ENCODE results near the gene FBXW11.
"Not testable (repeated sequence)": the region's sequence is repeated elsewhere in the genome, so short reads cannot be mapped to it uniquely, and the experiment has no call there.

The FBXW11 gene

DNA sequence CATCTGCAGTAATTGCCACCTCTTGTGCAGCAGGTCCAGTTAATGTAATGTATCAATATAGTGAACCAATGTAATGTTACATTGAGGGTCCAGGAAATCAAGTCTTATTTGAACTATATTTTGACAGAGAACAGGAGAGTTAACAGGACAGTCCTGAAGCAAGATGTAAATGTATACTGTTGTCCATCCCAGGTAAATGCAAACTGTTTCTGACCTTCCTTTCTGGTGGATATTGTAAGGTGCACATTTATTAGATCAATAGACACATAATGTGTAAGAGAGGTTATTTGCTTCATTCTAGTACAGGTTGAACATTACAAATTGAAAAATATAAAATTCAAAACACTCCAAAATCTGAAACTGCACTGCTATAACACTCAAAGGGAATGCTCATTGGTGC lies 23.4 kb upstream of the FBXW11 start:
- no peak for DNase-seq (ENCODE audit: low read depth, low spot score)
- H3K4me3 ChIP-seq (ENCODE audit: low read length) = no peak overlapping the region

DNA sequence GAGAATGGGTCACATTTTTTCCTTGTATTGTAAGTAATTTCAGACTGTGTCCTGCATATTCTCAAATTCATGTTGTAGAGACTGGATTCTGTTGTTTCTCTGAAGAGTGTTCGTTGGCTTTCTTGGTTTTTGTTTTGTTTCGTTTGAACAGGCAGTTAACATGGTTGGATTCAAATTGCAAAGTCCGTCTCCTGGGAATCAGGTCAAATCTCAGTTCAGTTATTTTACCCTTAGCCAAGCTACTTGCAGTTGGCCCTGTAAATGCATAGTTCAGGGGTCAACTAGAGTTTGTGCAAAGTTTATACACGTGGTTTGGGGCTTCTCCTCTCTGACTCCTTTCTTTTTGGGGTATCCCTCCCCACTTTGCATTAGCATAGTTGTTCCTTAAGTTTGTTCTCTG lies 21.7 kb upstream of the FBXW11 start:
- H3K4me3 ChIP-seq (ENCODE audit: low read length) = no peak overlapping the region
- no peak for DNase-seq (ENCODE audit: low read depth, low spot score)

DNA sequence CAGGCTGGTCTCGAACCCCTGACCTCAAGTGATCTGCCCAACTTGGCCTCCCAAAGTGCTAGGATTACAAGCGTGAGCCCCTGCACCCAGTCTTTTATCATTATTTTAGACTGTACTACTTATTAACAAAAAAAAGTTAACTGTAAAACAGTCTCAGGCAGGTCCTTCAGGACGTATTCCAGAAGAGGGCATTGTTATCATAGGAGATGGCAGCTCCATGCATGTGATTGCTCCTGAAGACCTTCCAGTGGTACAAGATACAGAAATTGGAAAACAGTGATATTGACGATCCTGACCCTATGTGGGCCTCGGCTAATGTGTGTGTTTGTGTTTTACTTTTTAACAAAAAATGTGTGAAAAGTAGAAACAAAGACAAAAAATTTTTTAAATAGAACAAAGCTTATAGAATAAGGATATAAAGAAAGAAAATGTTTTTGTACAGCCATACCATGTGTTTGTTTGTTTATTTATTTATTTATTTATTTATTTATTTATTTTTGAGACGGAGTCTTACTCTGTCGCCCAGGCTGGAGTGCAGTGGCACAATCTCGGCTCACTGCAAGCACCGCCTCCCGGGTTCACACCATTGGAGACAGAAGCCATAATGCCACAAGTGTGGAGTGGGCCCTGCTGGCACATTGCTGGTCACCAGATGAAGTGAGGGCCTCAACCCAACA lies 13.8 kb upstream of the FBXW11 start:
- DNase-seq (ENCODE audit: low read depth, low spot score); H3K4me3 ChIP-seq (ENCODE audit: low read length): not testable (repeated sequence)

DNA sequence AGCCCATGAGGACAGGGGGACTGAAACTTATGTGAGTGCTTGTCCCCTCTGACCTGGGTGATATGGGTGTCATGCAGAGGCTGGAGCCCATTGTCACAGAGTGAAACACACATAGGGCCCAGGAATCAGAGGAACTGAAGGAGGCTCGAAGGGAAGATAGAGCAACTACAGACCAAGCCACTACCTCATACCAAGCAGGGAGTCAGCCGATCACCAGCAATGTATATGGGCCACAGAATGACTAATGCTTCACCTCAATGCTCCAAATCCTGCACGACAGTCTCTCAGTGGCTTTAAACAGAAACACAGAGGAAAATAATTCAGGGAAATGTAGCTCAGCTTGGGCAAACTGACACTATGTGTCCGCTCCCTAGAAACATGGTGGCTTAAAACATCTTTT lies 8.9 kb upstream of the FBXW11 start:
- no peak overlapping the region for H3K4me3 ChIP-seq (ENCODE audit: low read length)
- DNase-seq (ENCODE audit: low read depth, low spot score) = no peak

DNA sequence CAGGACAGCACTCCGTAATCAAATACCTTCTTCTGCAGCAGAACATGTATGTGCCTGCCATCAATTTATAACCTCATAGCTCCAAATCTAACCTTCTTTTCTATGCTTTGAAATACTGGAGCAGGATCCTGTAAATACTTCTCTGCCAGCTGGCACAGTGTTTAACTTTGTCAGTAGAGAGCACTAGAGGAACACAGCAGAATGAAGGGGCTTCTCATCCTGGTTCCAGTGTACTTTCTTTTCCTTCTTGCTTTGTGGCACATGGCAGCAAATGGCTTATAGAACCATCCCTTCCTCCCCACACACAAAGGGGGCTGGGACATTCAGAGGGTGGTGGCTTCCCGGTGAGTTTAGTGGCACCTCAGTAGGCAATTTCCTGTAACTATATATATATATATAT lies 3.8 kb upstream of the FBXW11 start:
- peak; percentile 53 for DNase-seq (ENCODE audit: low read depth, low spot score)

DNA sequence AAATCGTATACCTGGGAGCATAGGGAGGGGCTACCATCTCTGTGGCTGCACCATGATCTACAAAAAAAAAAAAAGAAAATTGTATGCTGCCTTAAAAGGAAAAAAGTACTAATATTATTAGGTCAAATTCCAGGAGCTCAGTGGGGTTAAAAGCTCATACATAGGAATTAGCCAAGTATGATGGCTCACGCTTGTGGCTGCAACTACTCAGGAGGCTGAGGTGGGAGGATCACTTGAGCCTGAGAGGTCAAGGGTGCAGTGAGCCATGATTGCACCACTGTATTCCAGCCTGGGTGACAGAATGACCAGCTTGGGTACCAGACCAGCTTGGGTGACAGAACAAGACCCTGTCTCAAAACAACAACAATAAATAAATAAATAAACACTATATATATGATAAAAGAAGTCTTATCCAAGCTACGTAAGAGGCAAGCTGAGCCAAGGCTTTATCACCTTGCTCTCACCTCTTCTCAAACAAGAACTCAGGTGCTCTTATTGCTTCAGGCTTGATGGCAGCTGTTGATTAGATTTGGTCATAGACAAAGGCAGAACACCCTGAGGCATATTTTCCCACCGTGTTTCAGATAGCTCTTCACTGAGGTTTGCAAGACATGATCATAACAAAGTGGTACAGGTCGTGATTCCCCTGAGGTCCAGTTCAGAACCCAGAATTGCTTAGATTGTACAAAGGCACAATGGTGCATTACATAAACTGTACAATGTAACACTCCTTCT lies 3.3 kb upstream of the FBXW11 start:
- DNase-seq (ENCODE audit: low read depth, low spot score) = no peak
- H3K4me3 ChIP-seq (ENCODE audit: low read length) = no peak overlapping the region

More for the DNA sequence above, 3.8 kb upstream of the FBXW11 start:
- H3K4me3 ChIP-seq (ENCODE audit: low read length) = no peak overlapping the region

DNA sequence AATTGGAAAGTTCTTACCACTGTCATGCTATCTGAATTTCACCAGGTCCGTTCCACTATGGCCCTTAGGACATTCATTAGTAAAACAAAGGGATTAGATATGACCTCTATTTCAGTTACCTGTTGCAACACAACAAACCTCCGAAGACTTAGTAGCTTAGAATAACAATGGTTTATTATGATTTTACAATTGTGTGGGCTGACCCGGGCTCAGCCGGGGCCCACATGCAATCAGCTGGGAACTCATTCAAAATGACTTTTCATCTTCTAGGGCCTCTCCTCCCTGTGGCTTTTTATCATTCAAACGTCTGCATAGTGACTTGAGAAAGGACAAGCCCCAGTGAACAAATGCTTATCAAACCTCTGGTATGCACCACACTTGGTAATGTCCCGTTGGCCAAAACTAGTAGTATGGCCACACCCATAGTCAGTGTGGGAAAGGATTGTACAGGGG lies 2.3 kb upstream of the FBXW11 start:
- DNase-seq (ENCODE audit: low read depth, low spot score) = no peak
- H3K4me3 ChIP-seq (ENCODE audit: low read length) = no peak overlapping the region

DNA sequence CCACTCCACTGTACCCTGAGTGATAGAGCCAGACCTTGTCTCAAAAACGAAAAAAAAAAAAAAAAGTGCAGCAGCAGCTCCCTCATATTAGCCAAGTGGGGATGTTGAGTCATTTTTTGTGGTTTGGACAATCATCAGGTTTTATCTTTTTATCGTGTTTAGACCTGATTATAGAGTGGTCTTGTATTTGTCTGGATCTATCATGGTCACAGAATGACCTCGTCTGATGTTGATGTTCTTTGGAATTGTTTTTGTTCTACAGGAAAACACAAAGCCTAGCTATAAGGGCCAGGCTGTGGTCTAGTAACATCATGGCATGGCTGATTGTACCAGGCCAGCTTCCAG lies 1.6 kb upstream of the FBXW11 start:
- H3K4me3 ChIP-seq (ENCODE audit: low read length) = no peak overlapping the region
- DNase-seq (ENCODE audit: low read depth, low spot score) = no peak

DNA sequence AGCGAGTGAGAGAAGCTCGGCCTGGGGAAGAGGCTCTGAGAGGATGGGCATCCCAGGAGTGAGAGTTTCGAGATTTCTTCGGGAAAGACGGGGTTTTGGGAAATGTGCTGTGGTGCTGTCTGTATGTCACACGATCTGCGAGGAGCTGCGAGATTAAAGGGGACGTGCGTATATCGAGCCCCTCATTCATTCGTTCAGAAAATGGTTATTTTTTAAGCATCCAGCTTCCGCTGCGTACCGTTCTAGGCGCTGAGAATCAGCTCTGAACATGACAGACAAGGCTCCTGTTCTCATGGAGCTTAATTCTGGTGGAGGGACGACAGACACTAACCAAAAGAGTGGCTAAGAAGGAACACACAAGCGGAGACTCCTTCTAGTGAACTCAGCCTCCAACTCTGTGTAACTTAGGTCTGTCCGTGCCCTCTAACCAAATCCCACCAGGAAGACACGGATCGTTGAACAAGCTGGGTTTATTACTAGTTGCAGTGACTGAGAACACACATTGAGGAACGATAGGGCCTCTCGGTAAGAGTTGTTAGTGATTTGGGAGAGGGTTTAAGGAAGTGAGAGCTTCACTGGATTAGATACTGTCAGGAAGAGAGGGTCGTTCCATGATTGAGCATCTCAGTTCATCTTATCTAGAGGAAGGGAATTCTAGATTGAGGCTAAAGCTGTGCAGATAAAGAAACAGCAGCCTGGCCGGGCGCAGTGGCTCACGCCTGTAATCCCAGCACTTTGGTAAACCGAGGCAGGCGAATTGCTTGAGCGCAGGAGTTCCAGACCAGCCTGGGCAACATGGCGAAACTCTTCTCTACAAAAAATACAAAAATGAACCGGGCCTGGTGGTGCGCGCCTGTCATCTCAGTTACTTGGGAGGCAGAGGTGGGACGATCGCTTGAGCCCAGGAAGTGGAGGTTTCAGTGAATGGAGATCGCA lies 1.0 kb upstream of the FBXW11 start:
- DNase-seq (ENCODE audit: low read depth, low spot score) = no peak
- H3K4me3 ChIP-seq (ENCODE audit: low read length) = peak overlapping the region; percentile 99

DNA sequence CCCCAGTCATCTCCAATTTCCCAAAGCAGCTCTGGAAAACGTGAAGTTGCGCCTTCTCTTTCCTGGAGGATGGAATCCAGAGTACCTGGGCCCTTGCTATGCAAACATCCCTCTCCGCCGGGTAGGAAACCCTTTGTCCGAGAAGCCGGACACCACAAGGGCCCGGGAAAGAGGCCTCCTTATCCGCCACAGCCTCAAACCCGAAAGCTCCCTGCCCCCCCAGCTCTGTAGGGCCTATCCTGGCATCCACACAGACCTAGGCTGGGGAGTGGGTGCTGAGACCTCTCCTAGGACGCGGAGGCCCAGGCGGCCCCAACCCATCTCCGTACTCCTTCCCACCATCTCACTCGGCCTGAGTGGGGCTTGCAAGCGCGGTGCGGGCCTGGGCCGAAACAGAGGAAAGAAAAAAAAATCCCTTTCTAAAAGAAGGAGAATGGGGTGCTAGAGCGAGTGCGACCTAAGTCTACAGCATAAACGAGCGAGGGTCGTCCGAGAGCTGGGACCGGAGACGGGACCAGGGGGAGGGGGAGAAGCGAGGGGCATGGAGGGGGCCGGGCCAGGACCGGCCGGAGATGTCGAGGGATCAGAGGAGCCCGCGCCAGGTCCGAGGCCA lies 624 bp downstream of the FBXW11 start:
- H3K4me3 ChIP-seq (ENCODE audit: low read length) = peak overlapping the region; percentile 99
- DNase-seq (ENCODE audit: low read depth, low spot score) = no peak

DNA sequence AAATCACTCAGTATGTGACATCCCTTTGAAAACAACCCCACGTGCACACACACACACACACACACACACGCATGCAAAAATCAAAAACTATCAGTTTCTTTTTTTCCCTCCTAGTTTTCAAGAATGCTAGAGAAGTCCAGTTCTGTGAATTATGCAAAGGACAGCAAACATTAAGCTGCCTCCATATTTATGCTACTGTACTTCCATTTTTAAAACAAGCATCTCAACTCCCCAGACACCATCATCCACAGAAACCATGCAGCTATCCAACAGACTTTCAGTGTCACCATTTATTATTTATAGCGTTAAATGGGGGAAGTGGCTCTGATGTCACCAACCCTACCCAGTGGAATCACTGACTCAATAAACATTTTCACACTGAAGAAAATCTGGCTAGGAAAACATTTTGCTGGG lies 1.6 kb downstream of the FBXW11 start:
- DNase-seq (ENCODE audit: low read depth, low spot score) = no peak
- H3K4me3 ChIP-seq (ENCODE audit: low read length) = peak overlapping the region; percentile 99

DNA sequence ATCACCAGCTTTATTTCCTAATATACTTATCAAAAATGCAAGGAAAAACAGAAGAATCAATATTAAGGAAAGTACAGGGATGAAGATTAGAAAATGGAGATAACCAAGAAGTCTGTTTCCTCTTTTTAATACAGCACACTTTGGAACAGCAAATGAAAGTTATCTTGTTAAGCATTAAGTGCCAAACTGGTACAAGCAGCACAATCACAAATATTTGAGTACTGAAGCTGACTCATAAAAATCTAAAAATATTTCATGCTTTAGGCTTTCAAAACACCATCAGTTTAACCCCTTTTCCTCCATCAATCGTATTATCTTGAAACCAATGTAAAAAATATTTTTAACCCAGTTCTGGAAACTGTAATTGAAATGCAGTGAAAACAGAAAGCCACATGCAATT lies 2.7 kb downstream of the FBXW11 start:
- no peak for DNase-seq (ENCODE audit: low read depth, low spot score)
- no peak overlapping the region for H3K4me3 ChIP-seq (ENCODE audit: low read length)

DNA sequence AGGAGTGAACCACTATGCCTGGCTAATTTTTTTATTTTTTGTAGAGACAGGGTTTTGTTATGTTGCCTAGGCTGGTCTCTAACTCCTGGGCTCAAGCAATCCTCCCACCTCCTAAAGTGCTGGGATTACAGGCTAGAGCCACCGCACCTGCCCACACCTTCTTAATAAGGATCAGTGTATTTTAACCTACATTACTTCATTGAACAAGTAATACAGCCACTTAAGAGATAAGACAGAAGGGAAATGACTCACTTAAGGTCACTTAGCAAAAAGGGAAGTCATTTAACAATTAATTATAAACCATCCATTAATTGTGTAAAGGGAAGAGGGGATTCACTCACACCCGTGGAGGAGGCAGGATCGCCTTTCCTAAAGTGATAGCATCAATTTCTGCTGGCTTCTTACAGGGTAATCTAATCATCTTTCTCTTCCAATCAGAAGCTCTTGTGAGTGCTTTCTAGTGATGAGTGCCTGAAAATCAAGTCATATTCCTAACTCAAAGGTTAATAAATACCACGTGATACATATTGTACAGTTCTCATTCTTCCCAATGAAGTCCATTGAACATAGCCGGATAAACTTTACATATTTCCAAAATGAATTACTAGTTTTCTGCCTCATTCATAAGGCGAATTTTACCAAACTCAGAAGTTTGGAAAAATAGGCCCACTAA lies 3.5 kb downstream of the FBXW11 start:
- DNase-seq (ENCODE audit: low read depth, low spot score) = no peak
- H3K4me3 ChIP-seq (ENCODE audit: low read length) = no peak overlapping the region

DNA sequence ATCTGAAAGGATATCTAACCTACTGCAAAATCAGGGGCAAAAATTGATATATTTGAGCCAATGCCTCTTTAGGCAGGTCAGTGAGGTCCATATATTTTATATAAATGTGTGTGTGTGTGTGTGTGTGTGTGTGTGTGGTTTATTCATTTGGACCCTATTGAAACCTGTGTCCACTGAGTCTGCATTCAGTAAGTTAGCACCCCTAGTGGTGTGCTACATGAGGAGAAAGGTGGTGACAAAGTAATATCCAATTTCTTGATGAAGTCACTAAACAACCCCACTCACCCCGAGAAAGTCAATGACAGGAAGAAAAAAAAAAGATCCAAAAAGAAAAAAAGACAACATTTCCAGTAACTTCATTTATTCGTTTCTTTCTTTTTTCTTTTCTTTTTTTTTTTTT lies 4.1 kb downstream of the FBXW11 start:
- DNase-seq (ENCODE audit: low read depth, low spot score) = peak; percentile 32
- H3K4me3 ChIP-seq (ENCODE audit: low read length) = no peak overlapping the region

DNA sequence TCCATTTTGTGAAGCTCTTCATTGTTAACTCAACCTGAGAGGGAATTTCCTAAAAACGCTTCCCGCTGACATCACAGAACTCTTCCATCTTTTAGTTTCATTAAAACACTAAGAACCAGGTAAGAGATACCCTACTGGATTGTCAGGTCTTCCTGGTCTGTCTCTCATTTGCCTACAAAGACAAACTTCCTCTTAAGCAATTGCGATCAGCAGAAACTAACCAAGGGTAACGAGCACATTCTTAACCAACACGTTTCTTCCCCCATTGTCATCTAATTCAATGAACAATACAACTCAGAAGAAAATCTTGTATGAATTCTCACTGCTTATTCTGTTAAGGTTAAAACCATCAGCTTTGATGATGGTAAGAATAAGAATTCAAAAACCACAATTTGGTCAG lies 6.6 kb downstream of the FBXW11 start:
- H3K4me3 ChIP-seq (ENCODE audit: low read length) = no peak overlapping the region
- no peak for DNase-seq (ENCODE audit: low read depth, low spot score)

DNA sequence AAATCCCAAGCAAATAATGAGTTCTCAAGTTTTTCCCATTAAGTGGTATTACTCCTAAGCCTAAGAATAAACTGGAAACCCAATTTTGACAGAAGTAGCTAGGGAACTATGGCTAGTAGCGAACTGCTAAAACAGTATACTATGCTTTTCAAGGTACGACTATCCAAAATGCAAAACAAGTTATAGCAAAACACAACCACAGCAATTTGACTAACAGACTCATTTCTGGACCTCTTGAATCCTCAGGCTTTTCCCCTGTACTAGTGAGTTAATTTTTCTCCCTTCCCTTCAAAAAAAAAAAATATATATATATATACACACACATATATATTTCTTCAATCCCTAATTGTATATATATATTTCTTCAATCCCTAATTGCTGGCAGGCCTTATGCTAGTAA lies 7.3 kb downstream of the FBXW11 start:
- H3K4me3 ChIP-seq (ENCODE audit: low read length) = no peak overlapping the region
- DNase-seq (ENCODE audit: low read depth, low spot score) = no peak

DNA sequence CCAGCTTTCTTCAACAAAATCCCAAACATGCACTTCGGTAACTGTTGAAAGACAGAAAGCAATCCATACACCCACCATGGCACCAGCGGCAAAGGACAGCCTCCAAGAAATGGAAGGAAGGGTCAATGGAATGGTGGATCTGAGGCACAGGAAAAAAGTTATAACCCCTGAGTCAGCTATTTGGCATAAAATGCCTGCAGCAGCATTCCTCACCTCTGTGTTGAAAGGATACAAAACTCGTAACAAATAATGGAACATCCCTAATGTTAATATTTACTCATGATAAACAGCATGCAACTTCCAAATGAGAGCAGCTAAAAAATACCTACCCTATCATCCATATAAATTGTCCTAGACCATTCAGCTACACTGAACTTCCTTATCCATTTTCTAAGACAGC lies 9.4 kb downstream of the FBXW11 start:
- DNase-seq (ENCODE audit: low read depth, low spot score) = no peak

DNA sequence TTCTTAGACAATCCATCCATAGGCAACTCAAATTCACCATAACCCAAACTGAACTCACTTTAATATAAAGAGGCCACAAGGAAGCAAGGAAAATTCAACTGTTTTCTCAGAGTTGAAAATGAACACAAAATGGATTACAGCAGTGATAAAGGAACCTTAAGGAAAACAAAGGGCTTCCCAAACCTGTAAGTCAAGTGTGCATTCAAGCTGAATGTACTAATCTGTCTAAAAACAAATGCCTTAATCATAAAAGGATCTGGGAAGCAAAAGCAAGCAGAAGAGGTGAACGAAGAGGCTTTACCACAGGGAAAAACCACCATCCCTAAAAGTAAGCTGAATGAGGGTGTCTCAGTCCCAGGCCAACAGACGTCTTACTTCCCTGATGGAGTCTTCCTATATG lies 13.6 kb downstream of the FBXW11 start:
- no peak for DNase-seq (ENCODE audit: low read depth, low spot score)
- no peak overlapping the region for H3K4me3 ChIP-seq (ENCODE audit: low read length)

More for the DNA sequence above, 9.4 kb downstream of the FBXW11 start:
- no peak overlapping the region for H3K4me3 ChIP-seq (ENCODE audit: low read length)

DNA sequence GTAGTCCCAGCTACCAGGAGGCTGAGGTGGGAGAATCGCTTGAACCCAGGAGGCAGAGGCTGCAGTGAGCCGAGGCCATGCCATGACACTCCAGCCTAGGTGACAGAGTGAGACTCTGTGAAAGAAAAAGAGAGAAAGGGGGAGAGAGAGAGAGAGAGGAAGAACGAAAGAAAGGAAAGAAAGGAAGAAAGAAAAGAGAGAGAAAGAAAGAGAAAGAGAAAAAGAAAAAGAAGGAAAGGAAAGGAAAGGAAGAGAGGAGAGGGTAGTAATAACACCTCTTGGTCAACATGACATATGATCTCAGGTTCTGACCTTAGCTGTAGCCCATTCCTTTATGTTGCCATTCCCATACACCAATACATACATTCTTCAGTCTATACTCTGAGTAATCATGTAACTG lies 14.1 kb downstream of the FBXW11 start:
- H3K4me3 ChIP-seq (ENCODE audit: low read length) = no peak overlapping the region
- no peak for DNase-seq (ENCODE audit: low read depth, low spot score)
